Chondrocyte (in vitro differentiated cells): ENCODE data around the gene BCL2L14. TPM values are rescaled to one million over a fixed set of nuclear protein-coding genes. Genes with fewer than 3 reads are reported as not detected.

Source experiments
- DNase-seq: peaks from one replicate; pipeline ENCODE4 v3.0.0; 2021; ENCODE audit warnings: mixed read lengths, low spot score
- H3K27ac Mint-ChIP-seq: one replicate; pipeline ENCODE4 v1.8.0; 2021; ENCODE audit warnings: mild to moderate bottlenecking, moderate library complexity, mixed read lengths; ENCODE audit not compliant: unreplicated experiment
- H3K27me3 Mint-ChIP-seq: 2 replicates; pipeline ENCODE4 v1.8.0; 2021; ENCODE audit warnings: low read depth, mixed read lengths
- H3K36me3 Mint-ChIP-seq: 2 replicates; pipeline ENCODE4 v1.8.0; 2021; ENCODE audit warnings: low read depth, mixed read lengths
- H3K4me1 Mint-ChIP-seq: 2 replicates; pipeline ENCODE4 v1.8.0; 2021; ENCODE audit warnings: low read depth, mild to moderate bottlenecking, mixed read lengths
- H3K4me3 Mint-ChIP-seq: one replicate; pipeline ENCODE4 v1.8.0; 2021; ENCODE audit warnings: mild to moderate bottlenecking, moderate library complexity, mixed read lengths; ENCODE audit not compliant: unreplicated experiment
- H3K9me3 Mint-ChIP-seq: 2 replicates; pipeline ENCODE4 v1.8.0; 2021; ENCODE audit warnings: low read depth, mixed read lengths
- CTCF ChIP-seq: fragments of 200-600 bp; sonication (generic); IDR thresholded peaks from 2 replicates; pipeline ENCODE4 v1.5.0; 2021; ENCODE audit warnings: antibody characterized with exemption, mild to moderate bottlenecking, moderate library complexity
- total RNA-seq: library from RNA; stranded (reverse); gene quantifications from 3 replicates; pipeline ENCODE4 v1.2.1, GENCODE V29; 2021

The BCL2L14 gene
- total RNA-seq, 1 donor from 2014 or later: not detected

GRCh38 chr12:12086973-12087692, 16.4 kb downstream of the BCL2L14 start:
- no peaks in the 10 kb centered on the region for H3K27me3 Mint-ChIP-seq
- no peak overlapping the region for H3K27ac Mint-ChIP-seq
- H3K36me3 Mint-ChIP-seq: no peaks in the 10 kb centered on the region
- peaks cover 41% of the 10 kb centered on the region for H3K4me1 Mint-ChIP-seq
- no peak for DNase-seq
- no peak for TF ChIP-seq CTCF
- no peak overlapping the region for H3K4me3 Mint-ChIP-seq
- no peaks in the 10 kb centered on the region for H3K9me3 Mint-ChIP-seq

- no peaks in the 10 kb centered on the region for H3K9me3 Mint-ChIP-seq
- H3K36me3 Mint-ChIP-seq: no peaks in the 10 kb centered on the region
- no peaks in the 10 kb centered on the region for H3K27me3 Mint-ChIP-seq
- no peak overlapping the region for H3K27ac Mint-ChIP-seq
- TF ChIP-seq CTCF: no peak
- DNase-seq: no peak
- H3K4me3 Mint-ChIP-seq: no peak overlapping the region
- H3K4me1 Mint-ChIP-seq: peaks cover 46% of the 10 kb centered on the region
Observed at GRCh38 chr12:12087693-12088034, 16.9 kb downstream of the BCL2L14 start.

GRCh38 chr12:12088147-12088546, 17.4 kb downstream of the BCL2L14 start:
- Mint-ChIP-seq H3K27ac (no peak overlapping the region), H3K27me3 (no peaks in the 10 kb centered on the region), H3K36me3 (no peaks in the 10 kb centered on the region), H3K4me3 (no peak overlapping the region), H3K4me1 (peaks cover 51% of the 10 kb centered on the region), H3K9me3 (no peaks in the 10 kb centered on the region)
- TF ChIP-seq CTCF: no peak
- DNase-seq: no peak

- no peak for DNase-seq
- H3K36me3 Mint-ChIP-seq: no peaks in the 10 kb centered on the region
- H3K27ac Mint-ChIP-seq: no peak overlapping the region
- H3K27me3 Mint-ChIP-seq: no peaks in the 10 kb centered on the region
- no peaks in the 10 kb centered on the region for H3K9me3 Mint-ChIP-seq
- peaks cover 51% of the 10 kb centered on the region for H3K4me1 Mint-ChIP-seq
- H3K4me3 Mint-ChIP-seq: no peak overlapping the region
- TF ChIP-seq CTCF: no peak
Observed at GRCh38 chr12:12088761-12089160, 18.0 kb downstream of the BCL2L14 start.

GRCh38 chr12:12091071-12091470, 20.3 kb downstream of the BCL2L14 start:
- TF ChIP-seq CTCF: no peak
- Mint-ChIP-seq H3K9me3 (no peaks in the 10 kb centered on the region), H3K27me3 (no peaks in the 10 kb centered on the region), H3K27ac (peak overlapping the region; percentile 47), H3K36me3 (no peaks in the 10 kb centered on the region), H3K4me1 (peaks cover 72% of the 10 kb centered on the region), H3K4me3 (no peak overlapping the region)
- DNase-seq: no peak
